ENCODE results near the gene RHOA.
"Not testable (repeated sequence)": the region's sequence is repeated elsewhere in the genome, so short reads cannot be mapped to it uniquely, and the experiment has no call there.

The RHOA gene

DNA sequence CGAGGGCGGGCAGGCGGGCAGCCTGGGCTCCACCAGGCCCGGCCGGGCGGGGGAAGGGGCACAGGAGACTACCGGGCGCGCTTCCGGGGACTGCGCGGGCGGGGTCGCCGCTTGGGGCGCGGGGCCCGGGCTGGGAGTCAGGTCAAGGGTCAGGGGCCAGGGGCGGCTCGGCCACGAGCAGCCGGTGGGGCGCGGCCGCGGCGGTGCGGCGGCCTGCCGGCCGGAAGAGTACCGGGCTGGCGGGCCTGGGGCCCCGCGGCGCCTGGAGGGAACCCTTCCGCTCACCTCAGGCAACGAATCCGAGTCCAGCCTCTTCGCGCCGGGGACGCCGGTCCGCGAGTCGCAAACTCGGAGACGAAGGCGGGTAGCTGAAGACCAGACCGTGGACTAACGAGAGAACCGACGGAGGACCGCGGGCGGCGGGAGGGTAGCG, 225 bp downstream of the RHOA start:
- no peak for DNase-seq (ENCODE audit: low read depth)

DNA sequence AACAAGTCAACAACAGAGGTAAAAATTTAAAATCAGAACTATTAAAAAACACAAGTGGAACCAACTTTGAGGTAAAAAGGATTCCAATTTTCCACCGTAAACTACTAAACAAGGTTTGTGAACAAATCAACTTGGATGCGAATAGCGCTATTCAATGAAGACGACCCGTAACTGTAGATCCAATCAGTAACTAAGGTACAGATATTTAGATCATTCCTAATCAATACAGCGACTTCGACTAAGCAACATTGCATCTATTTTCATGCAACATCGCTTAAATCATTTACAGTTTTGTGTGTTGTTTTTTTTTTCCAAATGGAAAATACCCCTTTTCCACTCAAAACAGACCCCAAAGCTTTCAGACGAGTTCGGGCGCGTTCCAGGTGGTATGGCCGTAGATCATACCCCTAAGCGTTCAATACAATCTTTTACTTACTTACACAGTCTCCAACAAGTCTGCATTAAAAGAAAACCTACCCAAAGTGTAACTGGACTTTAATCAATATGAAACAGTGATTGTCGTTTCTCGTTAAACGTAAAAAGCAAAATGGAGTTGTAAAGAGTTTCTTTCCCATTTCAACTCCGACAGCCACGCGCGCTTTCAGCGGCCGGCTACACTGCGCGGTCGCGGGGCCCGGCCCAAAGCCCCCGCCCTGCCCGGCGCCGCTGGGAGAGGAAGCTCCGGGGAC, 786 bp downstream of the RHOA start:
- no peak for DNase-seq (ENCODE audit: low read depth)

DNA sequence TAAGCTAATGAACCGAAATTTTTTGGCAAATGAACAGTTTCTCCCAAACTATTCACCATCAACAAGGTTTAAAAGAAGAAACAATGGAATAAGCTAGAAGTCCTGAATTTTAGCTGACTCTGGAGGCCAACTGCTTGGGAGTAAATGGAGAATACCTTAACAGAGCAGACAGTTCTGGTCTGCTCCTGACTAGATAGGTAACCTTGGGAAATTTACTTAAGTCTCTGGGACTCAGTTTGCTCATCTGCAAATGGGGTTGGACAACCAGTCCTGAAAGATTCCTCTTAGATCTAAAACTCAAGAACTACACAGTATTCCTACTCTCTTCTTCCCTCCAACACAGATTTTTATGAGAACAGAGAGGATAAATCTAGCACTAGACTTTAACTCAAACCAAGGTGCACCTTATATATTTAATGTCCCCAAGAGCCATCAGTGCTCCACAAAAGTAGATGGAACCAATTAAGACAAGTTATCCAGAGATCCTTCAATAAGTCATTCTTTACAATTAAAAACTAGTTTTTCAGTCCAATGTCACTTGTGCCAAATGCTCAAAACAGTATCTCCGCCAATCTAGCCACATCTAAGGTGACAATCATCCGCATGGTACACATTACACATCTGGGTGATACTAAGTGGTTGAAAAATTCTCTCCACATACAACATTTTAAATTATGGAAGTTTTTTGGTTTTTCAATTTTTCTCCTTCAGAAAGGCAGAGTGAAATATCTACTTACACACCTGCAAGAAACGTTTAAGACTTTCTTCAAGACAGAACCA, 1.5 kb downstream of the RHOA start:
- DNase-seq (ENCODE audit: low read depth), result no peak

DNA sequence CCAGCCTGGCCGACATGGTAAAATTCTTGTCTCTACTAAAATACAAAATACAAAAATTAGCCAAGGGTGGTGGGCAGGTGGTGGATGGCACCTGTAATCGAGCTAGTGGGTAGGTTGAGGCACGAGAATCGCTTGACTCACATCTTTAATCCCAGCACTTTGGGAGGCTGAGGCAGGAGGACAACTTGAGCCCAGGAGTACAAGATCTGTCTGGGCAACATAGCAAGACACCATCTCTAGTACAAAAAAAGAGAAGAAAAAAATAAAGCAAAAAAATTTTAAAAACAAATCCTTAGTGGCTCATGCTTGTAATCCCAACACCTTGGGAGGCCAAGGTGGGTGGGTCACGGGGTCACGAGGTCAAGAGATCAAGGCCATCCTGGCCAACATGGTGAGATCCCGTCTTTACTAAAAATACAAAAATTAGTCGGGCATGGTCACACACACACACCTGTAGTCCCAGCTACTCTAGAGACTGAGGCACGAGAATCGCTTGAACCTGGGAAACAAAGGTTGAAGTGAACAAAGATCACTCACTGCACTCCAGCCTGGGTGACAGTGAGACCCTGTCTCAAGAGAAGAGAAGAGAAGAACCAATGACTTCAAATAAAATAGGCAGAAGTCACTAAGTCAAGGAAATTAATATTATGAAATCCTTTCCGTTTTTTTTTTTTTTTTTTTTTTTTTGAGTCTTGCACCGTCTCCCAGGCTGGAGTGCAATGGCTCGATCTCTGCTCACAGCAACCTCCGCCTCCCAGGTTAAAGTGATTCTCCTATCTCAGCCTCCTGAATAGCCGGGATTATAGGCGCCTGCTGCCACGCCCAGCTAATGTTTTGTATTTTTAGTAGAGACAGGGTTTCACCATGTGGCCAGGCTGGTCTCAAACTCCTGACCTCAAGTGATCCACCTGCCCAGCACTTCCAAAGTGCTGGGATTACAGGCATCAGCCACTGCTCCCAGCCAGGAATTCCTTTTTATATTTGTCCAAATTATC, 4.9 kb downstream of the RHOA start:
- no peak for DNase-seq (ENCODE audit: low read depth)

- DNase-seq (ENCODE audit: low read depth), result not testable (repeated sequence)
These were observed 6.2 kb downstream of the RHOA start for GRCh38 chr3:49405570-49405969.

GRCh38 chr3:49403891-49404290, 7.9 kb downstream of the RHOA start:
- DNase-seq (ENCODE audit: low read depth), result no peak

- DNase-seq (ENCODE audit: low read depth), result no peak
These were observed 10.0 kb downstream of the RHOA start for GRCh38 chr3:49401766-49402165.

DNA sequence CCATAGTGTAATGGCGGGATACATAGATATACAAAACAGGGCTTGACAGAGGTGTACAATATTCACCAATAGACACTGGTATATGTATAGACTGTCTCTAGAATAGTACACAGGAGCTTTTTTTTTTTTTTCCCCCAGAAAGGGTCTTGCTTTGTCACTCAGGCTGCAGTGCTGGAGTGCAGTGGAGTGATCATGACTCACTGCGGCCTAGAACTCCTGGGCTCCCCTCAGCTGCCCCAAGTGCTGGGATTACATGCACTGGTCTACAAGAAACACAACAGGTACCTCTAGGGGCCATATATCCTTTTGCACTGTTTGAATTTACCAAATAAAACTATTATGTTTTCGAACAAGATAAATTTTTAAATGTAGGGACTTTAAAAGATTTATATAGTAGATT, 12.3 kb downstream of the RHOA start:
- DNase-seq (ENCODE audit: low read depth), result no peak

- DNase-seq (ENCODE audit: low read depth), result no peak
These were observed 14.3 kb downstream of the RHOA start for GRCh38 chr3:49397470-49397869.

DNA sequence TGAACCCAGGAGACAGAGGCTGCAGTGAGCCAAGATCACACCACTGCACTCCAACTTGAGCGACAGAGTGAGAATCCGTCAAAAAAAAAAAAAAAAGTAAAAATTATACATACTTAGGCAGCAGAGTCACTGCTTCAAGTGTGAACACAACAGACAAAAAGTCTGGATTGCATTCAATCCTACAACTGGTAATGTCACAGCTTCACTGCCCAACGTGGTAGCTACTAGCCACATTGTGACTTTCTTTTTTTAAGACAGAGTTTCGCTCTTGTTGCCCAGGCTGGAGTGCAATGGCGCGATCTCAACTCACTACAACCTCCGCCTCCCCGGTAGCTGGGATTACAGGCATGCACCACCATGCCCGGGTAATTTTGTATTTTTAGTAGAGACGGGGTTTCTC, 20.5 kb downstream of the RHOA start:
- DNase-seq (ENCODE audit: low read depth), result not testable (repeated sequence)

DNA sequence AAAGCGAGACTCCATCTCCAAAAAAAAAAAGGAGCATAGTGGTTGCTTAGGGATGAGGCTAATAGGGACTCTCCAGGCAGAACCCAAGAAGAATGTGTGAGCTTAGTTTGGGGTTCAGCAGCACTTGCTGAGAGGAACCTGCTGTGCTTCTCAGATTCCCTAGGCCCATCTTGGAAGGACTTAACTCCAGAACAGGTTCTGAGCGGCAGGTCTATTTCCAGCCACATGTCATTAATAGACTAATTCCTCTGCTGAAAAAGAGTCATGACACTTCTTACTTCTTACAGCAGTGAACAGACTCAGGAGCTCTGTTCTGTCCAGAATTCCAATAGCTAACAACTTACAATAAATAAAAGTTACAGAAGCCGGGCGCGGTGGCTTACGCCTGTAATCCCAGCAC, 22.5 kb downstream of the RHOA start:
- DNase-seq (ENCODE audit: low read depth), result no peak

- DNase-seq (ENCODE audit: low read depth), result no peak
These were observed 23.4 kb downstream of the RHOA start for GRCh38 chr3:49388289-49388820.

GRCh38 chr3:49387721-49388120, 24.1 kb downstream of the RHOA start:
- DNase-seq (ENCODE audit: low read depth), result no peak

GRCh38 chr3:49386056-49386756, 25.6 kb downstream of the RHOA start:
- no peak for DNase-seq (ENCODE audit: low read depth)

GRCh38 chr3:49385617-49386016, 26.2 kb downstream of the RHOA start:
- DNase-seq (ENCODE audit: low read depth), result no peak

DNA sequence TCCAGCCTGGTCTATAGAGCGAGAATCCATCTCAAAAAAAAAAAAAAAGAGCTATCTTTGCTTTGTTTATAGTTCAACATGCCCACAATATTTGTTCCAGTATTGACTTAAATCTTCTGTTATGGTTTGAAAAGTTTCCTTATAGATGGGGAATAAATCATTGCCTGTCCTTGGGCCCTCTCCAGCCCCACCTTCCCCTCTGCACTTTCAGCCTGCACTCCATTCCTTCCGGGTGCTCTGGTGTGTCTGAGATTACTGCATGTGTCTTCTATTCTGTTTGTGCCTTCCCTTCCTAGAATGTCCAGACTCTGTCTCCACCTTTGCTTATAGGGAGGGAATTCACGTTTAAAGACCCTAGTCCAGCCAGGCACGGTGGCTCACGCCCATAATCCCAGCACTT, 28.4 kb downstream of the RHOA start:
- no peak for DNase-seq (ENCODE audit: low read depth)

DNA sequence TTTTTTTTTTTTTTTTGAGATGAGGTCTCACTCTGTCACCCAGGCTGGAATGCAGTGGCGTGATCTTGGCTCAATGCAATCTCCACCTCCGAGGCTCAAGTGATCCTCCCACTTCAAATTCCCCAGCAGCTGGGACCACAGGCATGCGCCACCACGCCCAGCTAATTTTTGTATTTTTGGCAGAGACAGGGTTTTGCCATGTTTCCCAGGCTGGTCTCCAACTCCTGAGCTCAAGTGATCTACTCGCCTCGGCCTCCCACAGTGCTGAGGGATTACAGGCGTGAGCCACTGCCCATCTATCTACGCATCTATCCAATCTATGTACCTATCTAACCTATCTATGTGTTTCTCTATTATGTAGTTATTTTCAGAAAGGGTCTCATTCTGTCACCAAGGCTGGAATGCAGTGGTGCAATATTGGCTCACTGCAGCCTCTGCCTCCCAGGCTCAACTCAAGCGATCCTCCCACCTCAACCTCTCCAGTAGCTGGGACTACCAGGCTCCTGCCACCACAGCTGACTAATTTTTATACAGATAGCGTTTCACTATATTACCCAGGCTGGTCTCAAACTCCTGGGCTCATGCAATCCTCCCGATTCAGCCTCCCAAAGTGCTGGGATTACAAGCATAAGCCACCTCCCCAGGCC, 33.4 kb downstream of the RHOA start:
- DNase-seq (ENCODE audit: low read depth), result peak; percentile 88

DNA sequence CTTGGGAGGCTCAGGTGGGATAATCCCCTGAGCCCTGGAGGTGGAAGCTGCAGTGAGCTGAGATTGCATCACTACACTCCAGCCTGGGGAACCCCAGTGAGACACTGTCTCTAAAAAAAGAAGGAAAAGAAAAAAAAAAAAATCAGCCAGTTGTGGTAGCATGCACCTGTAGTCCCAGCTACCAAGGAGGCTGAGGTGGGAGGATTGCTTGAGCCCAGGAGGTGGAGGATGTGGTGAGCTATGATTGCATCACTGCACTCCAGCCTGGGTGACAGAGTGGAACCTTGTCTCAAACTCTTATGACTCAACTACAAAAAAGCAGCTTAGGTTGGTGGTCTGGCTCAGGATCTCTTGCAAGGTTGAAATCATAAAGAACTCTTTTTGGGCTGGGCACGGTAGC, 34.3 kb downstream of the RHOA start:
- DNase-seq (ENCODE audit: low read depth), result no peak

GRCh38 chr3:49371946-49372345, 39.8 kb downstream of the RHOA start:
- no peak for DNase-seq (ENCODE audit: low read depth)

- DNase-seq (ENCODE audit: low read depth), result no peak
These were observed 41.0 kb downstream of the RHOA start for GRCh38 chr3:49370585-49371290.
